HepG2 (cell line): ENCODE measurements around the gene PTGES. TPM values are rescaled to one million over a fixed set of nuclear protein-coding genes. Genes with fewer than 3 reads are reported as not detected.

Experiments
- ATAC-seq: fragments of 200-7000 bp; cut with Tn5 transposase; 3 replicates; pipeline ENCODE4 v1.9.1; 2020; ENCODE audit warnings: mild to moderate bottlenecking, moderate library complexity
- BruUV-seq: library from RNA; stranded (reverse); fragments of 400-500 nt; replicated peaks from 2 replicates; lab custom pipeline; 2021; lab: Mats Ljungman, UMichigan
- CTCF ChIA-PET: fragments of 300-600 bp; formaldehyde crosslinking; extraction: SDS; loops from one replicate; lab custom pipeline; 2021; ENCODE audit warnings: low total read pairs, inconsistent platforms, low intra/inter-chr PET ratio; lab: Yijun Ruan, JAX
- POLR2A ChIA-PET: fragments of 350-600 bp; sonication (Branson Sonifier 250); formaldehyde crosslinking; loops from one replicate; lab custom pipeline; 2020; ENCODE audit warnings: antibody characterized with exemption, inconsistent platforms; lab: Yijun Ruan, JAX
- DNase-seq: peaks from one replicate; pipeline ENCODE4 v3.0.0-alpha.2; 2015; ENCODE audit warnings: low spot score
- FAIRE-seq: peaks from 3 replicates; lab custom pipeline; 2011; peaks lifted over from hg19 to GRCh38; lab: Jason Lieb, UNC
- H2AFZ ChIP-seq: one replicate; pipeline ENCODE4 v1.6.1; 2011; ENCODE audit warnings: low read length, inconsistent platforms
- H3K27ac ChIP-seq: fragments of 300-600 bp; 3 replicates; pipeline ENCODE4 v1.8.0; 2011; ENCODE audit warnings: mixed run types, mild to moderate bottlenecking, mixed read lengths, low read length, inconsistent platforms; ENCODE audit not compliant: insufficient read depth; ENCODE audit errors: extremely low read length
- H3K27me3 ChIP-seq, 2 experiments: fragments of 200-600 bp in 1 of 2; 2 replicates in 1 of 2; 3 replicates in 1 of 2; pipeline versions ENCODE4 v1.6.0 to v1.8.0; 2011; ENCODE audit warnings: low read length in 2 of 2, mild to moderate bottlenecking in 2 of 2, moderate library complexity in 2 of 2, inconsistent platforms in 1 of 2; ENCODE audit not compliant: insufficient read depth in 2 of 2, control insufficient read depth in 1 of 2
- H3K36me3 ChIP-seq, 2 experiments: fragments of 200-600 bp in 1 of 2; replicated peaks in 1 of 2; 2 replicates in 1 of 2; 3 replicates in 1 of 2; pipeline versions ENCODE4 v1.5.1 to v1.8.0; 2011; ENCODE audit warnings: low read length in 2 of 2, inconsistent platforms in 1 of 2; ENCODE audit not compliant: insufficient read depth in 2 of 2, control insufficient read depth in 1 of 2
- H3K4me1 ChIP-seq: 2 replicates; pipeline ENCODE4 v1.5.1; 2012; ENCODE audit warnings: low read length, inconsistent platforms; ENCODE audit not compliant: insufficient read depth
- H3K4me2 ChIP-seq: 2 replicates; pipeline ENCODE4 v1.6.0; 2011; ENCODE audit warnings: low read depth, low read length, inconsistent platforms
- H3K4me3 ChIP-seq, 3 experiments: fragments of 200-600 bp in 1 of 3; sonication (generic), shearing (Covaris generic) in 1 of 3; replicated peaks in 1 of 3; 2 replicates each; pipeline ENCODE4 v1.5.1; 2011 to 2016; ENCODE audit warnings: low read length in 3 of 3, inconsistent platforms in 2 of 3, low read depth in 2 of 3, mild to moderate bottlenecking in 2 of 3, control low read depth in 1 of 3, mixed read lengths in 1 of 3; ENCODE audit not compliant: insufficient read depth in 1 of 3
- H3K79me2 ChIP-seq: one replicate; pipeline ENCODE4 v1.6.1; 2011; ENCODE audit warnings: low read length, inconsistent platforms; ENCODE audit not compliant: insufficient read depth
- H3K9ac ChIP-seq: 2 replicates; pipeline ENCODE4 v1.6.0; 2011; ENCODE audit warnings: mild to moderate bottlenecking, low read depth, low read length, inconsistent platforms; ENCODE audit not compliant: insufficient read depth
- H3K9me3 ChIP-seq: 2 replicates; pipeline ENCODE4 v1.5.1; 2012; ENCODE audit warnings: mild to moderate bottlenecking, low read length
- H4K20me1 ChIP-seq: 2 replicates; pipeline ENCODE4 v1.6.0; 2011; ENCODE audit warnings: inconsistent platforms, mild to moderate bottlenecking, low read length, moderate library complexity; ENCODE audit not compliant: insufficient read depth
- DR1 ChIP-seq: sonication (generic); formaldehyde crosslinking; IDR thresholded peaks from 2 replicates; pipeline ENCODE4 v1.8.0; 2021; ENCODE audit warnings: mild to moderate bottlenecking, missing genetic modification reagents, inconsistent platforms
- HIVEP1 ChIP-seq: sonication (generic); formaldehyde crosslinking; IDR thresholded peaks from 2 replicates; pipeline ENCODE4 v1.4.0; 2020; ENCODE audit warnings: mild to moderate bottlenecking, missing genetic modification reagents
- IRF9 ChIP-seq: sonication (generic); formaldehyde crosslinking; IDR thresholded peaks from 2 replicates; pipeline ENCODE4 v1.8.0; 2022; ENCODE audit warnings: missing genetic modification reagents, mild to moderate bottlenecking, borderline replicate concordance
- SNRNP70 ChIP-seq: fragments of 200-400 bp; formaldehyde crosslinking; IDR thresholded peaks from 2 replicates; pipeline ENCODE4 v1.6.1; 2017; ENCODE audit warnings: mild to moderate bottlenecking, low read depth, low read length, moderate library complexity
- ZNF17 ChIP-seq: sonication (generic); formaldehyde crosslinking; IDR thresholded peaks from 2 replicates; pipeline ENCODE4 v1.5.0; 2020; ENCODE audit warnings: mild to moderate bottlenecking, missing genetic modification reagents
- ZNF629 ChIP-seq: sonication (generic); formaldehyde crosslinking; conservative IDR thresholded peaks from 2 replicates; pipeline ENCODE4 v1.5.0; 2020; ENCODE audit warnings: missing genetic modification reagents
- WGBS: methylation state at CpG from one replicate; pipeline ENCODE4 v1.1.6; 2017; ENCODE audit warnings: low lambda C conversion rate; 5-methylcytosine and 5-hydroxymethylcytosine counted together
- in situ Hi-C: cut with HindIII; loops from 2 replicates; pipeline ENCODE4 v1.10.0; 2017; ENCODE audit warnings: low pct_unique_long_range_greater_than_20kb; ENCODE audit not compliant: extremely low pct_ligation_motif_present
- intact Hi-C: fragments of 100-400 bp; cut with micrococcal nuclease; formaldehyde crosslinking; loops from one replicate; pipeline ENCODE4 v1.10.0; 2022; ENCODE audit not compliant: unreplicated experiment
- polyA plus RNA-seq, 8 experiments: library from polyadenylated mRNA; depleted of rRNA in 3 of 8; stranded (reverse) in 7 of 8; unstranded in 1 of 8; fragments of >200 nt; fragmentation: Illumina TruSeq in 4 of 8; extraction: Trizol in 4 of 8; gene quantifications; 2 replicates each; pipeline versions ENCODE4 v1.2.1 to v1.2.3, GENCODE V29; 2011 to 2016; ENCODE audit warnings: low read depth in 4 of 8, missing spikeins in 1 of 8, mixed read lengths in 1 of 8; ENCODE audit not compliant: insufficient read depth in 1 of 8
- total RNA-seq, 5 experiments: library from RNA; depleted of rRNA; stranded (reverse); fragments of >200 nt; fragmentation: Illumina TruSeq; extraction: Trizol; gene quantifications; 2 replicates each; pipeline ENCODE4 v1.2.3, GENCODE V29; 2016; ENCODE audit warnings: low read depth in 1 of 5
- TF ChIP-seq, protein P1 (sequence below): sonication (generic); formaldehyde crosslinking; IDR thresholded peaks from 2 replicates; pipeline ENCODE4 v1.5.1; 2020; ENCODE audit warnings: mild to moderate bottlenecking, missing genetic modification reagents, moderate library complexity
- TF ChIP-seq, protein P2 (sequence below): sonication (generic); formaldehyde crosslinking; IDR thresholded peaks from 2 replicates; pipeline ENCODE4 v1.5.0; 2020; ENCODE audit warnings: missing genetic modification reagents, mild to moderate bottlenecking, borderline replicate concordance

Gene PTGES
- total and polyA plus RNA-seq, 2 of the 13 experiments (the other 11 are each of a cell fraction or from before 2014, with no cell fraction given), result 0.07 TPM; not detected in 1

GRCh38 chr9:129720865-129721545 lies 31.8 kb downstream of the PTGES start (continued):
- TF ChIP-seq, protein P1, sequence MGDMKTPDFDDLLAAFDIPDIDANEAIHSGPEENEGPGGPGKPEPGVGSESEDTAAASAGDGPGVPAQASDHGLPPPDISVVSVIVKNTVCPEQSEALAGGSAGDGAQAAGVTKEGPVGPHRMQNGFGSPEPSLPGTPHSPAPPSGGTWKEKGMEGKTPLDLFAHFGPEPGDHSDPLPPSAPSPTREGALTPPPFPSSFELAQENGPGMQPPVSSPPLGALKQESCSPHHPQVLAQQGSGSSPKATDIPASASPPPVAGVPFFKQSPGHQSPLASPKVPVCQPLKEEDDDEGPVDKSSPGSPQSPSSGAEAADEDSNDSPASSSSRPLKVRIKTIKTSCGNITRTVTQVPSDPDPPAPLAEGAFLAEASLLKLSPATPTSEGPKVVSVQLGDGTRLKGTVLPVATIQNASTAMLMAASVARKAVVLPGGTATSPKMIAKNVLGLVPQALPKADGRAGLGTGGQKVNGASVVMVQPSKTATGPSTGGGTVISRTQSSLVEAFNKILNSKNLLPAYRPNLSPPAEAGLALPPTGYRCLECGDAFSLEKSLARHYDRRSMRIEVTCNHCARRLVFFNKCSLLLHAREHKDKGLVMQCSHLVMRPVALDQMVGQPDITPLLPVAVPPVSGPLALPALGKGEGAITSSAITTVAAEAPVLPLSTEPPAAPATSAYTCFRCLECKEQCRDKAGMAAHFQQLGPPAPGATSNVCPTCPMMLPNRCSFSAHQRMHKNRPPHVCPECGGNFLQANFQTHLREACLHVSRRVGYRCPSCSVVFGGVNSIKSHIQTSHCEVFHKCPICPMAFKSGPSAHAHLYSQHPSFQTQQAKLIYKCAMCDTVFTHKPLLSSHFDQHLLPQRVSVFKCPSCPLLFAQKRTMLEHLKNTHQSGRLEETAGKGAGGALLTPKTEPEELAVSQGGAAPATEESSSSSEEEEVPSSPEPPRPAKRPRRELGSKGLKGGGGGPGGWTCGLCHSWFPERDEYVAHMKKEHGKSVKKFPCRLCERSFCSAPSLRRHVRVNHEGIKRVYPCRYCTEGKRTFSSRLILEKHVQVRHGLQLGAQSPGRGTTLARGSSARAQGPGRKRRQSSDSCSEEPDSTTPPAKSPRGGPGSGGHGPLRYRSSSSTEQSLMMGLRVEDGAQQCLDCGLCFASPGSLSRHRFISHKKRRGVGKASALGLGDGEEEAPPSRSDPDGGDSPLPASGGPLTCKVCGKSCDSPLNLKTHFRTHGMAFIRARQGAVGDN (CRISPR knock-in tag), result peak; percentile 33; the same call in 1 of the 2 replicates

GRCh38 chr9:129720181-129720864 lies 32.5 kb downstream of the PTGES start:
- DNase-seq (peak; percentile 32), ATAC-seq (peak; percentile 84), FAIRE-seq (no peak)
- WGBS, result 68% methylated on average over 22 of the region's 31 CpGs
- POLR2A ChIA-PET, result no interaction called here
- Histone ChIP-seq H3K9me3 (no peaks in the 10 kb centered on the region), H3K27me3 (peaks cover 3 to 26% of the 10 kb centered on the region in 2 experiments; a peak in 3 of 5 replicates), H3K36me3 (no peaks in the 10 kb centered on the region), H3K4me2 (no peak overlapping the region), H3K79me2 (no peaks in the 10 kb centered on the region), H3K4me3 (no peak overlapping the region), H3K9ac (no peak overlapping the region), H3K4me1 (no peaks in the 10 kb centered on the region), H3K27ac (no peak overlapping the region), H4K20me1 (no peaks in the 10 kb centered on the region), H2AFZ (no peak overlapping the region)
- no TSS peak for BruUV-seq
- intact Hi-C loops, result no loop called here
- CTCF ChIA-PET, result interaction anchor here (1.7 kb wide), 1 partner anchor 63 kb away, joined by 3 read pairs; no protein-coding TSS in a partner anchor
- in situ Hi-C loops, result no loop called here
- 0 out of 2 replicates have a peak, but pooled peaks have one; percentile 12 for TF ChIP-seq HIVEP1 (CRISPR knock-in tag)
- 0 out of 2 replicates have a peak, but pooled peaks have one; percentile 18 for TF ChIP-seq DR1
- no peak for TF ChIP-seq ZNF17 (CRISPR knock-in tag)
- TF ChIP-seq, protein P2, sequence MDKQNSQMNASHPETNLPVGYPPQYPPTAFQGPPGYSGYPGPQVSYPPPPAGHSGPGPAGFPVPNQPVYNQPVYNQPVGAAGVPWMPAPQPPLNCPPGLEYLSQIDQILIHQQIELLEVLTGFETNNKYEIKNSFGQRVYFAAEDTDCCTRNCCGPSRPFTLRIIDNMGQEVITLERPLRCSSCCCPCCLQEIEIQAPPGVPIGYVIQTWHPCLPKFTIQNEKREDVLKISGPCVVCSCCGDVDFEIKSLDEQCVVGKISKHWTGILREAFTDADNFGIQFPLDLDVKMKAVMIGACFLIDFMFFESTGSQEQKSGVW (CRISPR knock-in tag), result no peak
- TF ChIP-seq, protein P1 (CRISPR knock-in tag), result 0 out of 2 replicates have a peak, but pooled peaks have one; percentile 38
- peak; percentile 68 for TF ChIP-seq ZNF629 (CRISPR knock-in tag)
- 0 out of 2 replicates have a peak, but pooled peaks have one; percentile 22 for TF ChIP-seq IRF9 (CRISPR knock-in tag)
- TF ChIP-seq SNRNP70, result no peak
